Neuronal stem cell (in vitro differentiated cells): Measurements from ENCODE around the gene FGD3.
A peak's percentile ranks its signal among the peaks of the same experiment; 100 is the strongest.

ENCODE experiments used
- DNase-seq: peaks from one replicate; pipeline ENCODE4 v3.0.0-alpha.2; 2013; ENCODE audit warnings: low spot score
- H2AFZ ChIP-seq: one replicate; pipeline ENCODE4 v1.6.1; 2013; ENCODE audit warnings: mild to moderate bottlenecking, low read length, inconsistent platforms
- H2AK5ac ChIP-seq: 2 replicates; pipeline ENCODE4 v1.6.1; 2013; ENCODE audit warnings: low read depth, mild to moderate bottlenecking, inconsistent platforms, low read length, moderate library complexity, mixed read lengths
- H2BK120ac ChIP-seq: 2 replicates; pipeline ENCODE4 v1.6.1; 2013; ENCODE audit warnings: low read depth, mild to moderate bottlenecking, inconsistent platforms, low read length, moderate library complexity, mixed read lengths
- H2BK12ac ChIP-seq: one replicate; pipeline ENCODE4 v1.6.1; 2013; ENCODE audit warnings: low read length, inconsistent platforms
- H2BK15ac ChIP-seq: 2 replicates; pipeline ENCODE4 v1.6.1; 2013; ENCODE audit warnings: mild to moderate bottlenecking, low read length, inconsistent platforms, mixed read lengths
- H2BK5ac ChIP-seq: one replicate; pipeline ENCODE4 v1.6.1; 2013; ENCODE audit warnings: inconsistent platforms, mild to moderate bottlenecking, low read length, moderate library complexity
- H3K14ac ChIP-seq: one replicate; pipeline ENCODE4 v1.6.1; 2013; ENCODE audit warnings: low read length, inconsistent platforms
- H3K18ac ChIP-seq: 2 replicates; pipeline ENCODE4 v1.6.1; 2013; ENCODE audit warnings: low read length, inconsistent platforms
- H3K23ac ChIP-seq: 2 replicates; pipeline ENCODE4 v1.6.1; 2013; ENCODE audit warnings: low read depth, mild to moderate bottlenecking, mixed read lengths, low read length, inconsistent platforms; ENCODE audit not compliant: poor library complexity
- H3K27ac ChIP-seq: replicated peaks from 3 replicates; pipeline ENCODE4 v1.5.1; 2013; ENCODE audit warnings: low read length, inconsistent platforms
- H3K27me3 ChIP-seq, 3 experiments: 2 replicates each; pipeline ENCODE4 v1.6.1; 2013; ENCODE audit warnings: low read length in 3 of 3, mild to moderate bottlenecking in 2 of 3, inconsistent platforms in 1 of 3, low read depth in 1 of 3, mixed read lengths in 1 of 3, moderate library complexity in 1 of 3; ENCODE audit not compliant: control insufficient read depth in 3 of 3, insufficient read depth in 3 of 3
- H3K36me3 ChIP-seq, 2 donors: replicated peaks in 1 of 2; 2 replicates each; pipeline ENCODE4 v1.6.1; 2013; ENCODE audit warnings: low read length in 2 of 2; ENCODE audit not compliant: control insufficient read depth in 2 of 2, insufficient read depth in 2 of 2
- H3K4ac ChIP-seq: 2 replicates; pipeline ENCODE4 v1.6.1; 2013; ENCODE audit warnings: inconsistent platforms, mild to moderate bottlenecking, low read length, moderate library complexity
- H3K4me1 ChIP-seq, 2 donors: 1 replicate in 1 of 2; 2 replicates in 1 of 2; pipeline ENCODE4 v1.6.1; 2013; ENCODE audit warnings: low read length in 2 of 2, low read depth in 1 of 2; ENCODE audit not compliant: control insufficient read depth in 2 of 2, insufficient read depth in 1 of 2
- H3K4me2 ChIP-seq: one replicate; pipeline ENCODE4 v1.6.1; 2013; ENCODE audit warnings: mild to moderate bottlenecking, low read length, inconsistent platforms; ENCODE audit not compliant: insufficient read depth, poor library complexity, severe bottlenecking
- H3K4me3 ChIP-seq, 2 donors: 2 replicates each; pipeline ENCODE4 v1.5.1; 2013; ENCODE audit warnings: low read length in 2 of 2, mild to moderate bottlenecking in 2 of 2, inconsistent platforms in 1 of 2, moderate library complexity in 1 of 2
- H3K79me1 ChIP-seq: one replicate; pipeline ENCODE4 v1.6.1; 2013; ENCODE audit warnings: low read depth, mild to moderate bottlenecking, inconsistent platforms, low read length, moderate library complexity
- H3K9ac ChIP-seq: one replicate; pipeline ENCODE4 v1.6.1; 2013; ENCODE audit warnings: mild to moderate bottlenecking, low read depth, low read length, inconsistent platforms; ENCODE audit not compliant: poor library complexity
- H3K9me3 ChIP-seq, 2 donors: replicated peaks in 1 of 2; 2 replicates each; pipeline versions ENCODE3 to v1.6.1; 2013; ENCODE audit warnings: low read length in 2 of 2, mild to moderate bottlenecking in 2 of 2, inconsistent platforms in 1 of 2, low read depth in 1 of 2, mixed read lengths in 1 of 2, moderate library complexity in 1 of 2; ENCODE audit not compliant: control insufficient read depth in 2 of 2, insufficient read depth in 1 of 2
- H4K8ac ChIP-seq: one replicate; pipeline ENCODE4 v1.6.1; 2013; ENCODE audit warnings: low read depth, mild to moderate bottlenecking, inconsistent platforms, low read length, moderate library complexity
- H4K91ac ChIP-seq: one replicate; pipeline ENCODE4 v1.6.1; 2013; ENCODE audit warnings: low read length, low read depth, mild to moderate bottlenecking, inconsistent platforms; ENCODE audit not compliant: poor library complexity
- WGBS, 2 donors: extraction: QIAGEN DNeasy Blood & Tissue Kit; methylation state at CpG; one replicate each; pipeline ENCODE4 v1.1.7; 2013; ENCODE audit warnings: missing lambda C conversion rate in 2 of 2, mixed read lengths in 1 of 2; ENCODE audit not compliant: insufficient read length in 2 of 2, insufficient replicate concordance in 1 of 2; ENCODE audit errors: extremely low coverage in 2 of 2; 5-methylcytosine and 5-hydroxymethylcytosine counted together

Gene FGD3

DNA sequence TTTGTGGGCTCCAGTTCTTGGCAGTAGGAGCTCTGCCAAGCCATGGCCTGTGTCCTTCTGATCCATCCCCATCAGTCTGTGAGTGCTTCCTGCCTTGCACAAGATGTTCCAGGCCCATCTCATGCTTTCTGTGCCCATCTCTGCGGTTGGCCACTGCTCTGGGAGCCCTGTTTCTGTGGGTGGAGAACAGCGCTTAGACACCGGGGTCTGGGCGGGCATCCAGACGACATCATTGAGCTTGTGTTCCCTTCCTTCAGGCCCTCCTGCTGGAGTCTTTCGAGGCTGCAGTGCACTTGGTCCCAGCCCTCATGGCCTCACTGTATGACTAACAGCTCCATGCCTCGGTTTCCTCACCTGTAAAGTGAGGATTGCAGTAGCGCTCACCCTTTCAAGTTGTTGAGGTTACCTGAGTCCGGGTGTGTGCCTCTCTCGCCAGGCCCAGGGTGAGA lies 133.8 kb downstream of the FGD3 start:
- DNase-seq, result no peak

DNA sequence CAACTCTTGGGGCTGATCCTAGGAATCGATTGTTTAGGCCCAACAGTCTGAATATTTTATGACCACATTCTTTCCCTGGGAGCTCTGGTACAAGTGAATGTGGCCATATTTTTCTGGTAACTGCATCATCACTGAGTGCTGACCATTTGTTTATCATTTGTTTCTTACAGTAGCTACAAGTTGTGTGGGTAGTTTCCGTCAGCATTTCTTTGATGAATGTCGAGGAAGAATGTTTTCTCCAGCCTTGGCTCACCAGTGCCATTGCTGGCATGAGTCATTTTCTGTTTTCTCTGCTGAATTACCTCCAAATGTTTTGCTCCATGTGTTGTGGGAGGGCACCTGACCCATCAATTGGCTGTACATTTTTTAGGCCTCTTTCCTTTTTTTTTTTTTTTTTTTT lies 134.6 kb downstream of the FGD3 start:
- Histone ChIP-seq H3K9ac (no peak overlapping the region), H3K18ac (no peak overlapping the region), H2BK12ac (no peak overlapping the region), H2BK120ac (no peak overlapping the region), H3K23ac (no peak overlapping the region), H3K4me2 (no peak overlapping the region), H4K91ac (no peak overlapping the region), H3K9me3 (no peaks in the 10 kb centered on the region), H3K79me1 (no peaks in the 10 kb centered on the region), H3K36me3 (no peaks in the 10 kb centered on the region), H2BK15ac (no peak overlapping the region), H2BK5ac (no peak overlapping the region), H4K8ac (no peak overlapping the region), H3K4me3 (no peak overlapping the region), H3K27me3 (no peaks in the 10 kb centered on the region), H3K27ac (no peak overlapping the region), H2AK5ac (no peak overlapping the region), H3K14ac (no peak overlapping the region), H2AFZ (no peak overlapping the region), H3K4me1 (no peaks in the 10 kb centered on the region), H3K4ac (no peak overlapping the region)
- no CpG with 5 or more reads among the region's 3 CpGs for WGBS, 2 donors
- DNase-seq, result no peak

More for the DNA sequence above, 133.8 kb downstream of the FGD3 start:
- Histone ChIP-seq H3K4ac (no peak overlapping the region), H3K23ac (peak overlapping the region; percentile 47), H2BK15ac (peak overlapping the region; percentile 28), H3K9ac (peak overlapping the region; percentile 53), H4K91ac (no peak overlapping the region), H3K27ac (no peak overlapping the region), H3K27me3 (no peaks in the 10 kb centered on the region), H3K18ac (no peak overlapping the region), H3K36me3 (no peaks in the 10 kb centered on the region), H3K14ac (peak overlapping the region; percentile 26), H2AK5ac (no peak overlapping the region), H3K4me1 (no peaks in the 10 kb centered on the region), H3K4me2 (no peak overlapping the region), H2BK5ac (no peak overlapping the region), H2BK12ac (peak overlapping the region; percentile 14), H3K79me1 (no peaks in the 10 kb centered on the region), H4K8ac (no peak overlapping the region), H3K4me3 (no peak overlapping the region), H2AFZ (no peak overlapping the region), H3K9me3 (no peaks in the 10 kb centered on the region), H2BK120ac (no peak overlapping the region)
- WGBS, 2 donors, result no CpG with 5 or more reads among the region's 10 CpGs

DNA sequence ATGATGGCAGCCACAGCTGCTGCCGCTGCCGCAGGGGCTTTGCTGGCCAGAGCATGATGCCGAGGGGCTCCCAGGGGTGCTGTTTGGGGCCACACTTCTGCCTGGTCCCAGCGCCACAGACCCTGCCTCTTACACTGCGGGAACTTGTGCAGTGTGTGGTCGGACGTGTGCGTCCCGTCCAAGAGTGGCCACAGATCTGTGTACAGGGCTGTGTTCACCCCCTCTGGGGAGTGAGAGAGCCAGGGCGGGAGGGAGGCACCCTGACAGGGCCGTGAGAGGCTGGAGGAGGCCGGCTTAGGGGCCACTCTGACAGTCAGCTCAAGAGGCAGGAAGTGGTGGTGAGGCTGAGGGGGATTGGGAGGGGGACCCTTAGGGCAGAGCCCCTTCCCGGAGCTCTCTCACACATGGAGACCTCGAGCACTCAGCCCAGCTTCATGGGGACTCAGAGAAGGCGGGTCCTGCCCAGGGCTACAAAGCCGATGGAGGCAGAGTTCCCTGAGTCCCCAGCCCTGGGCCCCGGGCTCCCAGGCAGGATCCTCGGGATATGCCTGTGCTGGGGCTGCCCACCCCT lies 135.6 kb downstream of the FGD3 start:
- no peak overlapping the region for H2AK5ac ChIP-seq
- H2BK15ac ChIP-seq, result peak overlapping the region; percentile 3
- H2BK12ac ChIP-seq, result no peak overlapping the region
- H3K4me3 ChIP-seq, result no peak overlapping the region
- H3K4me2 ChIP-seq, result no peak overlapping the region
- H3K23ac ChIP-seq, result no peak overlapping the region
- peak overlapping the region; percentile 31 for H3K18ac ChIP-seq
- no peak overlapping the region for H4K91ac ChIP-seq
- H3K9ac ChIP-seq, result no peak overlapping the region
- H3K9me3 ChIP-seq, result no peaks in the 10 kb centered on the region
- H3K4me1 ChIP-seq, result no peaks in the 10 kb centered on the region
- H3K14ac ChIP-seq, result no peak overlapping the region
- peak overlapping the region; percentile 88 for H2AFZ ChIP-seq
- no peak overlapping the region for H3K4ac ChIP-seq
- H3K36me3 ChIP-seq, result no peaks in the 10 kb centered on the region
- no peak overlapping the region for H3K27ac ChIP-seq
- WGBS, 2 donors, result no CpG with 5 or more reads among the region's 18 CpGs
- H2BK5ac ChIP-seq, result no peak overlapping the region
- H3K79me1 ChIP-seq, result no peaks in the 10 kb centered on the region
- H3K27me3 ChIP-seq, result no peaks in the 10 kb centered on the region
- no peak for DNase-seq
- no peak overlapping the region for H4K8ac ChIP-seq
- H2BK120ac ChIP-seq, result no peak overlapping the region

DNA sequence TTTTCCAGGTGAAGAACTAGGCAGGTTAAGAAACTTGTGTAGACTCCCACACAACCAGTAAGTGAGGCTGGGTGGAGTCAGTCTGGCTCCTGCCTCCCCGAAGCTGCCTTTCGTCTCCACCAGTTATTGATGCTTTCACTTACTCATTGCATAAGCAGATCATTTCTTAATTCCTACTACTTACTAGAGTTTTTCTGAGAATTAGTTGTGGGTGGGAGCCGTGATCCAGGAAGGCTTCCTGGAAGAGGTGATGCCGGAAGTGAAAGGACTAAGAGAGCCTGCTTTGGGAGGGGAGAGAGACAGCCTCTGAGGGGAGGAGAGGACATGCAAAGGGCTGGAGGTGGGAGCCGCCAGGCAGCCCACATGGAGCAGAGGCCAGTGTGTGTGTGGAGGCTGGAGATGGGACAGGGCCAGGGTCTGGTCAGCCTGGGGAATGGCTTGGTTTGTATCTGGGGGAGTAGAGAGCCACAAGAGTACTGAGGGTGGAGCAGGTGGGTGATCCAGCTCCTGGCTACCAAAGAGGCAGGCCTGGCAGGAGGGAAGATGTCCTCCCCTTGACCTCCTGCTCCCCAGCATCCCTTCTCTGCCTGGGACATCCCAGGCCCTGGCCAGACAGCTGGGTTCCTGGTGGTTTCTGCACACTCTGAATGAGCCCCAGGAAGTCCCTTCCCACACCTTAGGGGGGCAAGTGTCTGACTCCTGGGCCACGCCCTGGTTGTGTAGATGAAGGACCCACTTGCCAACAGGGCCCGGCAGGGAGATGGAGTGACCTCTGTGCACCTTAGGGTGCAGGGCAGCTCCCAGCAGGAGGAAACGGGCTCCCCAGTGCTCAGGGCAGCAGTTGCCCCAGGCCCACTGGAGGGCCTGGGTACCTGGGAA lies 136.5 kb downstream of the FGD3 start:
- no peaks in the 10 kb centered on the region for H3K36me3 ChIP-seq
- no peak overlapping the region for H3K9ac ChIP-seq
- DNase-seq, result no peak
- peak overlapping the region; percentile 5 for H4K91ac ChIP-seq
- no peak overlapping the region for H2BK120ac ChIP-seq
- H3K27ac ChIP-seq, result no peak overlapping the region
- no peak overlapping the region for H3K14ac ChIP-seq
- no CpG with 5 or more reads among the region's 8 CpGs for WGBS, 2 donors
- no peak overlapping the region for H3K23ac ChIP-seq
- H2AK5ac ChIP-seq, result peak overlapping the region; percentile 60
- H2AFZ ChIP-seq, result no peak overlapping the region
- H2BK5ac ChIP-seq, result no peak overlapping the region
- no peak overlapping the region for H4K8ac ChIP-seq
- peaks cover 0 to 1% of the 10 kb centered on the region in 2 donors for H3K9me3 ChIP-seq
- H3K4me3 ChIP-seq, result no peak overlapping the region
- peak overlapping the region; percentile 67 for H3K18ac ChIP-seq
- no peaks in the 10 kb centered on the region for H3K4me1 ChIP-seq
- H3K79me1 ChIP-seq, result no peaks in the 10 kb centered on the region
- H3K4ac ChIP-seq, result no peak overlapping the region
- no peak overlapping the region for H3K4me2 ChIP-seq
- H3K27me3 ChIP-seq, result no peaks in the 10 kb centered on the region
- H2BK12ac ChIP-seq, result no peak overlapping the region
- H2BK15ac ChIP-seq, result peak overlapping the region; percentile 52
